NCI-H146 (cell line): ENCODE results near the gene LHX8.
A peak's percentile ranks its signal among the peaks of the same experiment; 100 is the strongest.

Source experiments
- DNase-seq: peaks from one replicate; lab custom pipeline; 2025; lab: John Stamatoyannopoulos, UW

Gene LHX8

DNA sequence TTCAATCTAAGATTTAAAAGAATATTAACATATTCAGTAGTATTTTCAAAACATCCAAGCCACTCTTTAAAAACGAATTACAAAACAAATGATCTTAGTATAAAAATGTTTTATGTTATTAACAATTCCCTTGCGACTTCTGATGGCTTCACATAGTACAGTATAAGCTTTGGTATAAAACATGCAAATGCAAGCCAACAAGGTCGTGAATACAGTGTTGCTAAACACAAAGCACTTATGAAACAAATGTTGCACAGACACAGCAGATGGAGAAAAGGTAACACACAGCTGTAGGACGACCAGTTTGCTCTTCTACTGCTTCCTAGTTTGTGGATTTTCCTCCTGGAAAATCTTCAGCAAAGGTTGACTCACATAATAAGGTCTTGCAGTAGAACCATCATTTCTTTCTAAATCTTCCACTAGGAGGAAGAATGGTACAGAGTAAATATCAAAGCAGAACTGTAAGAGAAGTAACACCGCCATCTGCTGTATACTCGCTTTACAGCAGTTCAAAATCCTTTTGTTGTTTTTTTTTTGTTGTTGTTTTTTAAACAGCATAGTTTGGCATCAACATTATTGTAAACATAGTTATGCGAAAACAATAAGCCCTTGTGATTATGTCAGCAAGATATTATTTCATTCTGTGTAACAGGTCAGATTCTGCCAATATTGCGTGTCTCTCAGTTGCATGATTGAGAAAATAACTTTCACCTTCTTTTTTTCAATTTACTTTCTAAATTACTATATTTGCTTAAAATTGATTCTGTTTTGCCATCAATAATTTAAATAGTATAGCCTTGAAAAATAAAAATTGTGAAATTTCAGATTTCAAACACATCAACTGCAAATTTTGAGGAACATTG, 69.5 kb downstream of the LHX8 start:
- DNase-seq: peak; percentile 42

DNA sequence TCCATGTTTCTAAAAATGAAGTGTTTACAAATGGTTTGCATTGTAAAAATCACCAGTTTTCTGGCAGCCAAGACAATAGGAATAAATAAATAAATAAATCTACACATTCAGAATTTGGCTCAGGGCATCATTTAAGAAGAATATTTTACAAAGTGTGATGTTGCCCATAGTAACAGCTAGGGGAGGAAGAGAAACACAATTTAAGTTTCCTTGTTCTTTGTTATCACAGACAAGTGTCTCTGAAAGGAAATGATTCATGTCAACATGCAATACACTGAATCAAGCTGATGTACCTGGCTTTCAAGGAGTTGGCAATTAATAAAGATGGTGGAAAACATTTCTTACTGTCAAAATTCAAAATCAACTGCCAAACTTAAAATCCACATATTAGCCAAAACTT, 74.7 kb downstream of the LHX8 start:
- DNase-seq: no peak
